ENCODE results near the gene TET3.
A peak's percentile ranks its signal among the peaks of the same experiment; 100 is the strongest.
"Not testable (repeated sequence)": the region's sequence is repeated elsewhere in the genome, so short reads cannot be mapped to it uniquely, and the experiment has no call there.

TET3 gene

GRCh38 chr2:73984203-73984921 is at the start of gene TET3:
TET3 (plus strand) TSS chr2:73984910; CDS start chr2:73986404, 1,494 bp downstream.
- DNase-seq (ENCODE audit: low spot score), result peak; percentile 55

- no peak for DNase-seq (ENCODE audit: low spot score)
Observed at GRCh38 chr2:73935641-73936040, 49.1 kb upstream of the TET3 start.

GRCh38 chr2:73937103-73937885 is 47.4 kb upstream of the TET3 start:
- no peak for DNase-seq (ENCODE audit: low spot score)

GRCh38 chr2:73937899-73938298 is 46.8 kb upstream of the TET3 start:
- DNase-seq (ENCODE audit: low spot score), result no peak

GRCh38 chr2:73938718-73939352 is 45.9 kb upstream of the TET3 start:
- no peak for DNase-seq (ENCODE audit: low spot score)

- peak; percentile 28 for DNase-seq (ENCODE audit: low spot score)
Observed at GRCh38 chr2:73939419-73939818, 45.3 kb upstream of the TET3 start.

- not testable (repeated sequence) for DNase-seq (ENCODE audit: low spot score)
Observed at GRCh38 chr2:73940066-73940465, 44.6 kb upstream of the TET3 start.

- DNase-seq (ENCODE audit: low spot score), result no peak
Observed at GRCh38 chr2:73942664-73943063, 42.0 kb upstream of the TET3 start.

GRCh38 chr2:73944714-73945113 is 40.0 kb upstream of the TET3 start:
- DNase-seq (ENCODE audit: low spot score), result no peak

- no peak for DNase-seq (ENCODE audit: low spot score)
Observed at GRCh38 chr2:73946215-73946614, 38.5 kb upstream of the TET3 start.

GRCh38 chr2:73946666-73947065 is 38.0 kb upstream of the TET3 start:
- no peak for DNase-seq (ENCODE audit: low spot score)

GRCh38 chr2:73947412-73948018 is 37.2 kb upstream of the TET3 start:
- DNase-seq (ENCODE audit: low spot score), result no peak

- DNase-seq (ENCODE audit: low spot score), result no peak
Observed at GRCh38 chr2:73949802-73950201, 34.9 kb upstream of the TET3 start.

- DNase-seq (ENCODE audit: low spot score), result peak; percentile 41
Observed at GRCh38 chr2:73952499-73953446, 31.9 kb upstream of the TET3 start.

GRCh38 chr2:73956218-73956865 is 28.4 kb upstream of the TET3 start:
- DNase-seq (ENCODE audit: low spot score), result no peak

GRCh38 chr2:73961274-73961673 is 23.4 kb upstream of the TET3 start:
- DNase-seq (ENCODE audit: low spot score), result no peak

GRCh38 chr2:73961823-73962615 is 22.7 kb upstream of the TET3 start:
- no peak for DNase-seq (ENCODE audit: low spot score)

- no peak for DNase-seq (ENCODE audit: low spot score)
Observed at GRCh38 chr2:73962798-73963197, 21.9 kb upstream of the TET3 start.

GRCh38 chr2:73963385-73964120 is 21.2 kb upstream of the TET3 start:
- peak; percentile 49 for DNase-seq (ENCODE audit: low spot score)
